Neural progenitor cell (in vitro differentiated cells): ENCODE data around the gene CYTH1. TPM values are rescaled to one million over a fixed set of nuclear protein-coding genes. Genes with fewer than 3 reads are reported as not detected.
"Not testable (repeated sequence)": the region's sequence is repeated elsewhere in the genome, so short reads cannot be mapped to it uniquely, and the experiment has no call there.

Source experiments
- DNase-seq: peaks from one replicate; pipeline ENCODE4 v3.0.0-alpha.2; 2016; ENCODE audit warnings: low spot score
- H2AFZ ChIP-seq: fragments of 200-600 bp; sonication (generic); replicated peaks from 2 replicates; pipeline ENCODE4 v1.6.1; 2016; ENCODE audit warnings: antibody characterized with exemption
- H3F3A ChIP-seq: fragments of 200-600 bp; sonication (generic); 2 replicates; pipeline ENCODE4 v1.6.1; 2016; ENCODE audit warnings: antibody characterized with exemption, low read depth
- H3K27ac ChIP-seq: fragments of 200-600 bp; sonication (generic); 2 replicates; pipeline ENCODE4 v1.5.1; 2016; ENCODE audit warnings: mild to moderate bottlenecking
- H3K27me3 ChIP-seq: fragments of 200-600 bp; sonication (generic); 2 replicates; pipeline ENCODE4 v1.6.1; 2016; ENCODE audit warnings: mild to moderate bottlenecking, moderate library complexity
- H3K36me3 ChIP-seq: fragments of 200-600 bp; sonication (generic); 2 replicates; pipeline ENCODE4 v1.5.1; 2016
- H3K4me1 ChIP-seq: fragments of 200-600 bp; sonication (generic); 2 replicates; pipeline ENCODE4 v1.6.1; 2016; ENCODE audit warnings: mixed run types
- H3K4me2 ChIP-seq: fragments of 200-600 bp; sonication (generic); 2 replicates; pipeline ENCODE4 v1.6.1; 2016
- H3K4me3 ChIP-seq: fragments of 200-600 bp; sonication (generic); 2 replicates; pipeline ENCODE4 v1.5.1; 2016
- H3K79me2 ChIP-seq: fragments of 200-600 bp; sonication (generic); 2 replicates; pipeline ENCODE4 v1.6.1; 2016; ENCODE audit warnings: low read depth
- H3K9ac ChIP-seq: fragments of 200-600 bp; sonication (generic); 2 replicates; pipeline ENCODE4 v1.6.1; 2016
- H3K9me3 ChIP-seq: fragments of 200-600 bp; sonication (generic); 2 replicates; pipeline ENCODE4 v1.5.1; 2016; ENCODE audit warnings: low read depth
- H4K20me1 ChIP-seq: fragments of 200-600 bp; sonication (generic); 2 replicates; pipeline ENCODE4 v1.6.1; 2016; ENCODE audit warnings: low read depth
- H3K27ac Mint-ChIP-seq: 3 replicates; pipeline ENCODE4 v1.8.0; 2021; ENCODE audit warnings: mixed read lengths
- H3K27me3 Mint-ChIP-seq: 2 replicates; pipeline ENCODE4 v1.8.0; 2022; ENCODE audit warnings: low read depth, mild to moderate bottlenecking, inconsistent platforms, moderate library complexity, mixed read lengths; ENCODE audit not compliant: insufficient read depth
- H3K36me3 Mint-ChIP-seq: 3 replicates; pipeline ENCODE4 v1.8.0; 2021; ENCODE audit warnings: mixed read lengths
- H3K4me1 Mint-ChIP-seq: 3 replicates; pipeline ENCODE4 v1.8.0; 2021; ENCODE audit warnings: mixed read lengths
- H3K4me3 Mint-ChIP-seq: 3 replicates; pipeline ENCODE4 v1.8.0; 2021; ENCODE audit warnings: mild to moderate bottlenecking, moderate library complexity, mixed read lengths
- H3K9me3 Mint-ChIP-seq: 3 replicates; pipeline ENCODE4 v1.8.0; 2020; ENCODE audit warnings: mixed read lengths
- EZH2 ChIP-seq: fragments of 200-600 bp; sonication (generic); IDR thresholded peaks from 2 replicates; pipeline ENCODE4 v1.6.1; 2017; ENCODE audit warnings: antibody characterized with exemption, mild to moderate bottlenecking, moderate library complexity
- EZH2phosphoT487 ChIP-seq: fragments of 200-600 bp; sonication (generic); IDR thresholded peaks from 2 replicates; pipeline ENCODE4 v1.6.1; 2017; ENCODE audit warnings: antibody characterized with exemption
- total RNA-seq: library from RNA; depleted of rRNA; stranded (reverse); fragments of >200 nt; gene quantifications from 2 replicates; pipeline ENCODE4 v1.2.3, GENCODE V29; 2015; ENCODE audit warnings: low replicate concordance
- TF ChIP-seq, protein P1 (sequence below): fragments of 200-600 bp; sonication (generic); IDR thresholded peaks from 2 replicates; pipeline ENCODE4 v1.5.1; 2017; ENCODE audit warnings: antibody characterized with exemption, mild to moderate bottlenecking

Gene CYTH1
- total RNA-seq, 1 donor from 2014 or later = 14.8 TPM

GRCh38 chr17:78672871-78673371 is 109.2 kb downstream of the CYTH1 start:
- Histone ChIP-seq H3F3A (no peaks in the 10 kb centered on the region), H3K27ac (no peak overlapping the region), H3K27me3 (no peaks in the 10 kb centered on the region), H3K79me2 (no peaks in the 10 kb centered on the region), H3K4me1 (peaks cover 6% of the 10 kb centered on the region), H3K4me3 (no peak overlapping the region), H3K4me2 (no peak overlapping the region), H2AFZ (no peak overlapping the region), H4K20me1 (no peaks in the 10 kb centered on the region), H3K9me3 (no peaks in the 10 kb centered on the region), H3K9ac (no peak overlapping the region), H3K36me3 (no peaks in the 10 kb centered on the region)
- no peak overlapping the region for H3K27ac Mint-ChIP-seq
- TF ChIP-seq EZH2 = no peak
- TF ChIP-seq, protein P1, sequence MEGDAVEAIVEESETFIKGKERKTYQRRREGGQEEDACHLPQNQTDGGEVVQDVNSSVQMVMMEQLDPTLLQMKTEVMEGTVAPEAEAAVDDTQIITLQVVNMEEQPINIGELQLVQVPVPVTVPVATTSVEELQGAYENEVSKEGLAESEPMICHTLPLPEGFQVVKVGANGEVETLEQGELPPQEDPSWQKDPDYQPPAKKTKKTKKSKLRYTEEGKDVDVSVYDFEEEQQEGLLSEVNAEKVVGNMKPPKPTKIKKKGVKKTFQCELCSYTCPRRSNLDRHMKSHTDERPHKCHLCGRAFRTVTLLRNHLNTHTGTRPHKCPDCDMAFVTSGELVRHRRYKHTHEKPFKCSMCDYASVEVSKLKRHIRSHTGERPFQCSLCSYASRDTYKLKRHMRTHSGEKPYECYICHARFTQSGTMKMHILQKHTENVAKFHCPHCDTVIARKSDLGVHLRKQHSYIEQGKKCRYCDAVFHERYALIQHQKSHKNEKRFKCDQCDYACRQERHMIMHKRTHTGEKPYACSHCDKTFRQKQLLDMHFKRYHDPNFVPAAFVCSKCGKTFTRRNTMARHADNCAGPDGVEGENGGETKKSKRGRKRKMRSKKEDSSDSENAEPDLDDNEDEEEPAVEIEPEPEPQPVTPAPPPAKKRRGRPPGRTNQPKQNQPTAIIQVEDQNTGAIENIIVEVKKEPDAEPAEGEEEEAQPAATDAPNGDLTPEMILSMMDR = no peak
- TF ChIP-seq EZH2phosphoT487 = no peak
- peaks cover 2% of the 10 kb centered on the region for H3K27me3 Mint-ChIP-seq
- H3K4me1 Mint-ChIP-seq = peaks cover 3% of the 10 kb centered on the region
- DNase-seq = no peak
- no peak overlapping the region for H3K4me3 Mint-ChIP-seq
- peaks cover 4% of the 10 kb centered on the region for H3K36me3 Mint-ChIP-seq
- H3K9me3 Mint-ChIP-seq = no peaks in the 10 kb centered on the region

DNA sequence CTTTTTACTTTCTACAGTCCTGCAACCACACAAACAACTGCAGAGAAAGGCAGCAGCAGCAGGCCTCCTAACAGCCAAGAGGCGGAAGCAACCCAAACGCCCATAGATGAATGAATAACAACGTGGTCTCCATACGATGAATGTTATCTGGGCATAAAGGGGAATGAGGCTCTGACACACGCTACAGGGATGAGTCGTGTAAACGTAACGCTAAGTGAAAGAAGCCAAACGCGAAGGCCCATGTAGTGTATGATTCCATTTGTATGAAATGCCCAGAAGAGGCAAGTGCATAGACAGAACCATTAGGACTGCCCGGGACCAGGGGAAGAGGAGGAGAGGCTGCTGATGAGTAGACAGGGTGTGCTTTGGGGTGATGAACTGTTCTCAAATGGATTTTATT is 110.1 kb downstream of the CYTH1 start:
- H3F3A ChIP-seq = no peaks in the 10 kb centered on the region
- H3K79me2 ChIP-seq = no peaks in the 10 kb centered on the region
- peaks cover 6% of the 10 kb centered on the region for H3K4me1 ChIP-seq
- no peak overlapping the region for H3K9ac ChIP-seq
- Mint-ChIP-seq H3K27me3 (peaks cover 2% of the 10 kb centered on the region), H3K4me3 (no peak overlapping the region), H3K36me3 (peaks cover 4% of the 10 kb centered on the region), H3K4me1 (peaks cover 3% of the 10 kb centered on the region), H3K27ac (no peak overlapping the region), H3K9me3 (no peaks in the 10 kb centered on the region)
- H3K36me3 ChIP-seq = no peaks in the 10 kb centered on the region
- DNase-seq = no peak
- no peak overlapping the region for H3K27ac ChIP-seq
- no peak overlapping the region for H3K4me2 ChIP-seq
- TF ChIP-seq EZH2 = no peak
- TF ChIP-seq, protein P1 = no peak
- no peak for TF ChIP-seq EZH2phosphoT487
- H4K20me1 ChIP-seq = no peaks in the 10 kb centered on the region
- H3K9me3 ChIP-seq = no peaks in the 10 kb centered on the region
- no peaks in the 10 kb centered on the region for H3K27me3 ChIP-seq
- H3K4me3 ChIP-seq = no peak overlapping the region
- no peak overlapping the region for H2AFZ ChIP-seq

DNA sequence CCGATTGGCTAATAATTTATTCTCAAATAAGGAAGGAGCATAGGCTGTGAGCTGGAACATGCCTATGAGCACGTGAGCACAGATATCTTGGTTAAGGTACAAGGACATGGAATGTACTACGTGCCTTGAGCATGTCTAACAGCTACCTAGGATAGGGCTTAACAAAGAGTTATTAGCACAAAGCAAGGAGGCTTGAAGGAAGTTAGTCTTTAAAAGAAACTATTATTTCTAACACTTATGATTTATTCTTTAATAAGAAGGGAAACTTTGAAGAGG is 110.4 kb downstream of the CYTH1 start:
- H3K9me3 Mint-ChIP-seq, H3K4me3 Mint-ChIP-seq, H4K20me1 ChIP-seq, H3K79me2 ChIP-seq, H3K27me3 Mint-ChIP-seq, H3K36me3 Mint-ChIP-seq, H3K36me3 ChIP-seq, H3K4me1 ChIP-seq, H3K4me1 Mint-ChIP-seq, H3K4me3 ChIP-seq, H3K27me3 ChIP-seq, H3K4me2 ChIP-seq, H3F3A ChIP-seq, H3K27ac Mint-ChIP-seq, H2AFZ ChIP-seq, H3K27ac ChIP-seq, H3K9ac ChIP-seq, H3K9me3 ChIP-seq, DNase-seq: not testable (repeated sequence)

- no peaks in the 10 kb centered on the region for H3K9me3 ChIP-seq
- Mint-ChIP-seq H3K4me1 (peaks cover 12% of the 10 kb centered on the region), H3K4me3 (no peak overlapping the region), H3K27ac (peak overlapping the region; percentile 62), H3K36me3 (peaks cover 3% of the 10 kb centered on the region), H3K27me3 (peaks cover 4% of the 10 kb centered on the region), H3K9me3 (no peaks in the 10 kb centered on the region)
- no peak overlapping the region for H3K27ac ChIP-seq
- TF ChIP-seq, protein P1 = no peak
- TF ChIP-seq EZH2phosphoT487 (no peak), EZH2 (no peak)
- no peaks in the 10 kb centered on the region for H3K36me3 ChIP-seq
- no peak overlapping the region for H3K4me2 ChIP-seq
- no peak overlapping the region for H3K9ac ChIP-seq
- peaks cover 9% of the 10 kb centered on the region for H3K4me1 ChIP-seq
- no peaks in the 10 kb centered on the region for H3F3A ChIP-seq
- no peak overlapping the region for H3K4me3 ChIP-seq
- H4K20me1 ChIP-seq = no peaks in the 10 kb centered on the region
- H2AFZ ChIP-seq = no peak overlapping the region
- no peaks in the 10 kb centered on the region for H3K79me2 ChIP-seq
- H3K27me3 ChIP-seq = no peaks in the 10 kb centered on the region
- DNase-seq = no peak
Observed at GRCh38 chr17:78670850-78671725, 111.0 kb downstream of the CYTH1 start.
